Measurements from ENCODE around the gene CEP63. TPM values are rescaled to one million over a fixed set of nuclear protein-coding genes. Genes with fewer than 3 reads are reported as not detected.
A peak's percentile ranks its signal among the peaks of the same experiment; 100 is the strongest.

The CEP63 gene
- 22.1 TPM for total RNA-seq
- long read RNA-seq, transcript CEP63-201 (12 exons, 2,056 nt), result major isoform, 7 of 22 reads
- long read RNA-seq, partial matches to known transcripts, result 0 of 22 reads
- long read RNA-seq, other reads (novel, unspliced or antisense), result 13 of 22 reads

GRCh38 chr3:134485718-134486576, at the start of gene CEP63, which contains the start of gene ANAPC13:
Gene CEP63 (plus strand): TSS chr3:134486057. CDS start chr3:134495321, 9,264 bp downstream.
Gene ANAPC13 (minus strand): TSS chr3:134485985. CDS start chr3:134482904, 3,081 bp downstream.
- no peaks in the 10 kb centered on the region for H3K27me3 ChIP-seq
- H3K36me3 ChIP-seq, result peaks cover 18% of the 10 kb centered on the region
- ATAC-seq (peak; percentile 94), DNase-seq (peak; percentile 95)
- intact Hi-C loops (cut with DNase I), result no loop called here
- H3K9me3 ChIP-seq, result no peaks in the 10 kb centered on the region
- peak within 1 kb of the TSS; percentile 98 for H3K27ac ChIP-seq
- peak within 1 kb of the TSS; percentile 94 for H3K4me3 ChIP-seq
- TF ChIP-seq, protein P1, sequence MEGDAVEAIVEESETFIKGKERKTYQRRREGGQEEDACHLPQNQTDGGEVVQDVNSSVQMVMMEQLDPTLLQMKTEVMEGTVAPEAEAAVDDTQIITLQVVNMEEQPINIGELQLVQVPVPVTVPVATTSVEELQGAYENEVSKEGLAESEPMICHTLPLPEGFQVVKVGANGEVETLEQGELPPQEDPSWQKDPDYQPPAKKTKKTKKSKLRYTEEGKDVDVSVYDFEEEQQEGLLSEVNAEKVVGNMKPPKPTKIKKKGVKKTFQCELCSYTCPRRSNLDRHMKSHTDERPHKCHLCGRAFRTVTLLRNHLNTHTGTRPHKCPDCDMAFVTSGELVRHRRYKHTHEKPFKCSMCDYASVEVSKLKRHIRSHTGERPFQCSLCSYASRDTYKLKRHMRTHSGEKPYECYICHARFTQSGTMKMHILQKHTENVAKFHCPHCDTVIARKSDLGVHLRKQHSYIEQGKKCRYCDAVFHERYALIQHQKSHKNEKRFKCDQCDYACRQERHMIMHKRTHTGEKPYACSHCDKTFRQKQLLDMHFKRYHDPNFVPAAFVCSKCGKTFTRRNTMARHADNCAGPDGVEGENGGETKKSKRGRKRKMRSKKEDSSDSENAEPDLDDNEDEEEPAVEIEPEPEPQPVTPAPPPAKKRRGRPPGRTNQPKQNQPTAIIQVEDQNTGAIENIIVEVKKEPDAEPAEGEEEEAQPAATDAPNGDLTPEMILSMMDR (IDR thresholded peaks at IDR 0.05), result no peak
- peaks cover 33% of the 10 kb centered on the region for H3K4me1 ChIP-seq

GRCh38 chr3:134437211-134437752, 48.6 kb upstream of the CEP63 start:
- Histone ChIP-seq H3K4me1 (no peaks in the 10 kb centered on the region), H3K27ac (no peak overlapping the region), H3K4me3 (no peak overlapping the region), H3K27me3 (no peaks in the 10 kb centered on the region), H3K36me3 (no peaks in the 10 kb centered on the region), H3K9me3 (no peaks in the 10 kb centered on the region)
- DNase-seq (no peak), ATAC-seq (no peak)
- intact Hi-C loops (cut with DNase I), result no loop called here
- TF ChIP-seq, protein P1 (IDR thresholded peaks at IDR 0.05), result no peak

DNA sequence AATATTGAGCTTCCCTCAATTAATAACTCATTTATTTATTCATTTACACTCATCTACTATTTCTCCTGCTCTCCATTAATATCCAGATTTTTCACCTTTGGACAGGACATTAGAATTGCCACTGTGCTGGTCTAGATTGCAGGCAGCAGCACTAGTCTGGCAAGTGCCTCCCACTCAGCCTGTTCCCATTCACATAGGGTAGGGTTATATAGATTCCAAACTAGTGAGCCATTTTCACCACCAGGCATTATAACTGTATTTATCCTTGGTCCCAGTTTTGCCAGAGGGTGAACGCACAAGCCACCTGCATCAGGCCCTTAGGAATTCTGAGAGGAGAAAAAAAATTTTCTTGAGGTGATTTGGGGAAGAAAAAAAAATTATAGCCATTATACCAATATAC, 44.5 kb upstream of the CEP63 start:
- DNase-seq (no peak), ATAC-seq (no peak)
- H3K4me3 ChIP-seq, result no peak overlapping the region
- H3K27me3 ChIP-seq, result no peaks in the 10 kb centered on the region
- no peaks in the 10 kb centered on the region for H3K9me3 ChIP-seq
- H3K27ac ChIP-seq, result no peak overlapping the region
- H3K4me1 ChIP-seq, result peaks cover 11% of the 10 kb centered on the region
- TF ChIP-seq, protein P1 (IDR thresholded peaks at IDR 0.05), result no peak
- intact Hi-C loops (cut with DNase I), result no loop called here
- no peaks in the 10 kb centered on the region for H3K36me3 ChIP-seq

- H3K27me3 ChIP-seq, result no peaks in the 10 kb centered on the region
- DNase-seq (no peak), ATAC-seq (no peak)
- intact Hi-C loops (cut with DNase I), result no loop called here
- no peak overlapping the region for H3K4me3 ChIP-seq
- H3K9me3 ChIP-seq, result no peaks in the 10 kb centered on the region
- H3K36me3 ChIP-seq, result no peaks in the 10 kb centered on the region
- TF ChIP-seq, protein P1 (IDR thresholded peaks at IDR 0.05), result no peak
- no peak overlapping the region for H3K27ac ChIP-seq
- peaks cover 16% of the 10 kb centered on the region for H3K4me1 ChIP-seq
Measured at GRCh38 chr3:134441821-134442220, 44.0 kb upstream of the CEP63 start.

DNA sequence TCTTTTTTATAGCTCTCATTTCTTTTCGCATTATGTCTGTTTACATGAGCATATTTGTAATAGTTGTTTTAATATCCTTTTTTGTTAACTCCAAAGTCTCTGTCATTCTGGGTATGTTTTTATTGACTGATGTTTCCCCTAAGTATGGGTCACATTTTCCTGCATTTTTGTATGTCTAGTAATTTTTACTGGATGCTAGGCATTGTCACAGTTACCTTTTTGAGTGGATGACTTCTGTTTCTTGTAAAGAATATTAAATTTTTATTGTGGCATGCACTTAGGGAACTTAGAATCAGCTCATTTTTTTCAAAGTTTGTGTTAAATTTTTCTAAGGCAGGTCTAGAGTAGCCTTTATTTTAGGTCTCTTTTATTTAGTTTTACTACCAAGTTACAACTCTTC, 40.8 kb upstream of the CEP63 start:
- TF ChIP-seq, protein P1 (IDR thresholded peaks at IDR 0.05), result no peak
- Histone ChIP-seq H3K27me3 (no peaks in the 10 kb centered on the region), H3K9me3 (no peaks in the 10 kb centered on the region), H3K27ac (no peak overlapping the region), H3K4me3 (no peak overlapping the region), H3K36me3 (no peaks in the 10 kb centered on the region), H3K4me1 (peaks cover 24% of the 10 kb centered on the region)
- DNase-seq (no peak), ATAC-seq (no peak)
- intact Hi-C loops (cut with DNase I), result no loop called here

All from upper lobe of right lung (tissue), 1 donor.